ENCODE data around the gene FAM181A.

GRCh38 chr14:93969082-93969828, 42.1 kb downstream of the FAM181A start:
- no peak for TF ChIP-seq CTCF (IDR thresholded peaks at IDR 0.05; ENCODE audit: poor library complexity, severe bottlenecking)
- TF ChIP-seq EZH2 (IDR thresholded peaks at IDR 0.05; ENCODE audit: borderline replicate concordance, insufficient read depth, low read length, poor library complexity, severe bottlenecking) = no peak
- TF ChIP-seq EP300 (conservative IDR thresholded peaks at IDR 0.05; ENCODE audit: poor library complexity, severe bottlenecking) = no peak
- TF ChIP-seq MXI1 (conservative IDR thresholded peaks at IDR 0.05; ENCODE audit: poor library complexity, severe bottlenecking) = no peak
- no peak for TF ChIP-seq TAF1 (IDR thresholded peaks at IDR 0.05; ENCODE audit: low read depth)
- TF ChIP-seq POLR2AphosphoS5 (IDR thresholded peaks at IDR 0.05) = no peak
- no peak for TF ChIP-seq RAD21 (conservative IDR thresholded peaks at IDR 0.05)
- TF ChIP-seq REST (IDR thresholded peaks at IDR 0.05; ENCODE audit: borderline replicate concordance) = no peak
